SK-N-SH (cell line): ENCODE measurements around the gene CNTN4.

Source experiments
- EP300 ChIP-seq, 2 experiments: IDR thresholded peaks; 2 replicates each; pipeline versions ENCODE4 v1.4.0 to v1.6.1; 2012; ENCODE audit warnings: borderline replicate concordance in 1 of 2, low read depth in 1 of 2, low read length in 1 of 2
- POLR2AphosphoS5 ChIP-seq: IDR thresholded peaks from 2 replicates; pipeline ENCODE4 v1.6.1; 2012; ENCODE audit warnings: low read depth, low read length
- RAD21 ChIP-seq: IDR thresholded peaks from 2 replicates; pipeline ENCODE4 v1.6.1; 2012; ENCODE audit warnings: mild to moderate bottlenecking, low read length
- TAF1 ChIP-seq: IDR thresholded peaks from 2 replicates; pipeline ENCODE4 v1.6.1; 2012; ENCODE audit warnings: low read depth, mild to moderate bottlenecking, low read length, moderate library complexity, borderline replicate concordance
- USF1 ChIP-seq: IDR thresholded peaks from 2 replicates; pipeline ENCODE4 v1.4.0; 2012; ENCODE audit warnings: low read depth, borderline replicate concordance
- TF ChIP-seq, protein P1 (sequence below): IDR thresholded peaks from 2 replicates; pipeline ENCODE4 v1.4.0; 2012; ENCODE audit warnings: low read depth

DNA sequence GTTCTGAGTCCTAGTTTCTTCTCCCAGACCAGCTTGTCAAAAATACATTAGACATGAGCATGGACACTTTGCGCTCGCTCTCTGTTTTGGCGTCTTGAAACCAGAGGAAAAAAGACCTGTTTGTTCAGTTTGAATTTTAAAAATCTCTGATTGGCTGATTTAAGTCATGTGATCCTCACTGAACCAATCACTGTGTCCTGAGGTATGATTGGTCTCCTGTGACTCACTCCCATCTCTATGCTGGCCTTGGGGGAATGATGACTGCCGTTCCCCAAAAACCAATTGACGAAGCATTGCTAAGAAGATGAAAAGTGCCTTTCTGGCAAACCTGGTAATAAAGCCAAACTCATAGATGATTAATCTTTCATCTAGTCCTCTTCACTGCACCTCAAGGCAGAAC lies 755.0 kb downstream of the CNTN4 start:
- TF ChIP-seq TAF1 = no peak
- TF ChIP-seq RAD21 = no peak
- no peak for TF ChIP-seq USF1
- TF ChIP-seq POLR2AphosphoS5 = no peak
- TF ChIP-seq, protein P1, sequence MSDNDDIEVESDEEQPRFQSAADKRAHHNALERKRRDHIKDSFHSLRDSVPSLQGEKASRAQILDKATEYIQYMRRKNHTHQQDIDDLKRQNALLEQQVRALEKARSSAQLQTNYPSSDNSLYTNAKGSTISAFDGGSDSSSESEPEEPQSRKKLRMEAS = no peak
- no peak for TF ChIP-seq EP300 (IDR thresholded peaks at IDR 0.05; ENCODE audit: borderline replicate concordance in 1 of 2, low read depth in 1 of 2, low read length in 1 of 2)
